Osteocyte (in vitro differentiated cells): ENCODE measurements around the gene CHKB. TPM values are rescaled to one million over a fixed set of nuclear protein-coding genes. Genes with fewer than 3 reads are reported as not detected.

Source experiments
- DNase-seq: peaks from one replicate; pipeline ENCODE4 v3.0.0; 2021; ENCODE audit warnings: mixed read lengths; ENCODE audit not compliant: unreplicated experiment; ENCODE audit errors: extremely low spot score
- H3K27ac Mint-ChIP-seq: one replicate; pipeline ENCODE4 v1.8.0; 2021; ENCODE audit warnings: mild to moderate bottlenecking, mixed read lengths; ENCODE audit not compliant: unreplicated experiment
- H3K27me3 Mint-ChIP-seq: one replicate; pipeline ENCODE4 v1.8.0; 2021; ENCODE audit warnings: mixed read lengths; ENCODE audit not compliant: unreplicated experiment
- H3K36me3 Mint-ChIP-seq: one replicate; pipeline ENCODE4 v1.8.0; 2021; ENCODE audit warnings: mixed read lengths; ENCODE audit not compliant: unreplicated experiment
- H3K4me1 Mint-ChIP-seq: one replicate; pipeline ENCODE4 v1.8.0; 2021; ENCODE audit warnings: mixed read lengths; ENCODE audit not compliant: unreplicated experiment
- H3K4me3 Mint-ChIP-seq: one replicate; pipeline ENCODE4 v1.8.0; 2021; ENCODE audit warnings: mild to moderate bottlenecking, moderate library complexity, mixed read lengths; ENCODE audit not compliant: unreplicated experiment
- H3K9me3 Mint-ChIP-seq: one replicate; pipeline ENCODE4 v1.8.0; 2021; ENCODE audit warnings: mixed read lengths; ENCODE audit not compliant: unreplicated experiment
- CTCF ChIP-seq: fragments of 200-600 bp; sonication (generic); IDR thresholded peaks from 2 replicates; pipeline ENCODE4 v1.5.0; 2021; ENCODE audit warnings: antibody characterized with exemption, mild to moderate bottlenecking, moderate library complexity
- long read RNA-seq: library from polyadenylated mRNA; unstranded; transcript quantifications from one replicate; pipeline ENCODE4 v2.0.0, GENCODE V29; 2021
- total RNA-seq: library from RNA; stranded (reverse); gene quantifications from 2 replicates; pipeline ENCODE4 v1.2.1, GENCODE V29; 2021

The CHKB gene
- total RNA-seq, result 75.4 and 79.9 TPM in 2 replicates
- long read RNA-seq, transcript CHKB-201 (11 exons, 1,638 nt), result major isoform, 23 of 32 reads
- long read RNA-seq, transcript CHKB-209 (10 exons, 1,856 nt), result minor isoform, 5 of 32 reads
- long read RNA-seq, partial matches to known transcripts, result 0 of 32 reads
- long read RNA-seq, other reads (novel, unspliced or antisense), result 3 of 32 reads

GRCh38 chr22:50582493-50583293 is at the start of gene CHKB:
TSS of gene CHKB (minus strand) at chr22:50582849. CDS start at chr22:50582781, 68 bp downstream.
- no peaks in the 10 kb centered on the region for H3K36me3 Mint-ChIP-seq
- H3K4me3 Mint-ChIP-seq, result peak within 1 kb of the TSS; percentile 79
- peak within 1 kb of the TSS; percentile 80 for H3K27ac Mint-ChIP-seq
- DNase-seq, result peak; percentile 100
- H3K27me3 Mint-ChIP-seq, result no peaks in the 10 kb centered on the region
- H3K9me3 Mint-ChIP-seq, result no peaks in the 10 kb centered on the region
- no peak for TF ChIP-seq CTCF
- H3K4me1 Mint-ChIP-seq, result peaks cover 16% of the 10 kb centered on the region

- H3K27me3 Mint-ChIP-seq, result peaks cover 15% of the 10 kb centered on the region
- H3K36me3 Mint-ChIP-seq, result no peaks in the 10 kb centered on the region
- H3K4me1 Mint-ChIP-seq, result peaks cover 10% of the 10 kb centered on the region
- TF ChIP-seq CTCF, result no peak
- H3K4me3 Mint-ChIP-seq, result no peak overlapping the region
- DNase-seq, result no peak
- no peak overlapping the region for H3K27ac Mint-ChIP-seq
- no peaks in the 10 kb centered on the region for H3K9me3 Mint-ChIP-seq
These were observed 47.7 kb upstream of the CHKB start for GRCh38 chr22:50630376-50630775.

- TF ChIP-seq CTCF, result no peak
- no peaks in the 10 kb centered on the region for H3K36me3 Mint-ChIP-seq
These were observed 46.0 kb upstream of the CHKB start for GRCh38 chr22:50628543-50629134.

GRCh38 chr22:50627642-50628542 is 45.2 kb upstream of the CHKB start, which contains the start of gene ARSA:
TSS of gene ARSA (minus strand) at chr22:50628152. CDS start at chr22:50627779, 373 bp downstream.
- peak; percentile 93 for DNase-seq
- peak; percentile 51 for TF ChIP-seq CTCF
- H3K9me3 Mint-ChIP-seq, result no peaks in the 10 kb centered on the region
- H3K4me1 Mint-ChIP-seq, result peaks cover 10% of the 10 kb centered on the region
- H3K27me3 Mint-ChIP-seq, result no peaks in the 10 kb centered on the region
- H3K27ac Mint-ChIP-seq, result peak within 1 kb of the TSS; percentile 35
- H3K4me3 Mint-ChIP-seq, result peak within 1 kb of the TSS; percentile 82
- no peaks in the 10 kb centered on the region for H3K36me3 Mint-ChIP-seq

More at GRCh38 chr22:50628543-50629134, 46.0 kb upstream of the CHKB start:
- no peak for DNase-seq
- Mint-ChIP-seq H3K4me3 (peak overlapping the region; percentile 82), H3K27me3 (peaks cover 2% of the 10 kb centered on the region), H3K4me1 (peaks cover 10% of the 10 kb centered on the region), H3K9me3 (no peaks in the 10 kb centered on the region), H3K27ac (peak overlapping the region; percentile 35)
